Epithelial cell of esophagus (primary cell): Measurements from ENCODE around the gene VASH1.
A peak's percentile ranks its signal among the peaks of the same experiment; 100 is the strongest.

Experiments used
- DNase-seq: peaks from one replicate; pipeline ENCODE4 v3.0.0; 2010; ENCODE audit warnings: low read depth
- H3K4me3 ChIP-seq: 2 replicates; pipeline ENCODE4 v1.5.1; 2011; ENCODE audit warnings: mild to moderate bottlenecking, low read length, control low read depth
- CTCF ChIP-seq: IDR thresholded peaks from 2 replicates; pipeline ENCODE4 v1.5.1; 2011; ENCODE audit warnings: low read depth, mild to moderate bottlenecking, low read length, control low read depth, inconsistent platforms; ENCODE audit not compliant: insufficient read depth; ENCODE audit errors: missing control alignments

The VASH1 gene

GRCh38 chr14:76772300-76773187, 11.3 kb downstream of the VASH1 start:
- DNase-seq: no peak
- no peak overlapping the region for H3K4me3 ChIP-seq

GRCh38 chr14:76773188-76773885, 12.1 kb downstream of the VASH1 start:
- DNase-seq: peak; percentile 72
- H3K4me3 ChIP-seq: no peak overlapping the region
- peak; percentile 6 for TF ChIP-seq CTCF

More at GRCh38 chr14:76772300-76773187, 11.3 kb downstream of the VASH1 start:
- TF ChIP-seq CTCF: no peak

- DNase-seq: no peak
- TF ChIP-seq CTCF: no peak
- no peak overlapping the region for H3K4me3 ChIP-seq
These were observed 12.9 kb downstream of the VASH1 start for GRCh38 chr14:76773956-76774820.

- H3K4me3 ChIP-seq: no peak overlapping the region
- no peak for DNase-seq
- TF ChIP-seq CTCF: no peak
These were observed 13.8 kb downstream of the VASH1 start for GRCh38 chr14:76774821-76775694.

- no peak for DNase-seq
- no peak for TF ChIP-seq CTCF
- H3K4me3 ChIP-seq: no peak overlapping the region
These were observed 14.6 kb downstream of the VASH1 start for GRCh38 chr14:76775695-76776427.
